ENCODE results near the gene PIGH.
"Not testable (repeated sequence)": the region's sequence is repeated elsewhere in the genome, so short reads cannot be mapped to it uniquely, and the experiment has no call there.

Gene PIGH

GRCh38 chr14:67551123-67551522 lies 48.9 kb downstream of the PIGH start:
- DNase-seq, result no peak

GRCh38 chr14:67549734-67550133 lies 50.3 kb downstream of the PIGH start:
- no peak for DNase-seq

GRCh38 chr14:67547224-67547780 lies 52.8 kb downstream of the PIGH start:
- no peak for DNase-seq

GRCh38 chr14:67544590-67544989 lies 55.5 kb downstream of the PIGH start:
- DNase-seq, result no peak

- not testable (repeated sequence) for DNase-seq
Measured at GRCh38 chr14:67542620-67543019, 57.4 kb downstream of the PIGH start.

- no peak for DNase-seq
Measured at GRCh38 chr14:67541448-67542387, 58.4 kb downstream of the PIGH start.
